Progenitor cell of endocrine pancreas (in vitro differentiated cells): ENCODE measurements around the gene RNF208. TPM values are rescaled to one million over a fixed set of nuclear protein-coding genes. Genes with fewer than 3 reads are reported as not detected.

Experiments used
- DNase-seq: peaks from one replicate; pipeline ENCODE4 v3.0.0; 2021; ENCODE audit warnings: low spot score; ENCODE audit not compliant: unreplicated experiment
- H3K27ac Mint-ChIP-seq: 2 replicates; pipeline ENCODE4 v1.8.0; 2021; ENCODE audit warnings: mild to moderate bottlenecking, moderate library complexity, mixed read lengths
- H3K27me3 Mint-ChIP-seq: 2 replicates; pipeline ENCODE4 v1.8.0; 2021; ENCODE audit warnings: mixed read lengths
- H3K36me3 Mint-ChIP-seq: 2 replicates; pipeline ENCODE4 v1.8.0; 2022; ENCODE audit warnings: mixed read lengths; ENCODE audit not compliant: insufficient read depth
- H3K4me1 Mint-ChIP-seq: 2 replicates; pipeline ENCODE4 v1.8.0; 2021; ENCODE audit warnings: low read depth, mixed read lengths
- H3K4me3 Mint-ChIP-seq: 2 replicates; pipeline ENCODE4 v1.8.0; 2021; ENCODE audit warnings: low read depth, mild to moderate bottlenecking, moderate library complexity, mixed read lengths
- H3K9me3 Mint-ChIP-seq: 2 replicates; pipeline ENCODE4 v1.8.0; 2021; ENCODE audit warnings: low read depth, mixed read lengths
- CTCF ChIP-seq: fragments of 200-600 bp; sonication (generic); IDR thresholded peaks from one replicate; pipeline ENCODE4 v1.5.0; 2021; ENCODE audit warnings: antibody characterized with exemption, mild to moderate bottlenecking; ENCODE audit not compliant: unreplicated experiment
- total RNA-seq: library from RNA; stranded (reverse); gene quantifications from 2 replicates; pipeline ENCODE4 v1.2.1, GENCODE V29; 2021

RNF208 gene
- total RNA-seq, 1 donor from 2014 or later, result 25.7 TPM

DNA sequence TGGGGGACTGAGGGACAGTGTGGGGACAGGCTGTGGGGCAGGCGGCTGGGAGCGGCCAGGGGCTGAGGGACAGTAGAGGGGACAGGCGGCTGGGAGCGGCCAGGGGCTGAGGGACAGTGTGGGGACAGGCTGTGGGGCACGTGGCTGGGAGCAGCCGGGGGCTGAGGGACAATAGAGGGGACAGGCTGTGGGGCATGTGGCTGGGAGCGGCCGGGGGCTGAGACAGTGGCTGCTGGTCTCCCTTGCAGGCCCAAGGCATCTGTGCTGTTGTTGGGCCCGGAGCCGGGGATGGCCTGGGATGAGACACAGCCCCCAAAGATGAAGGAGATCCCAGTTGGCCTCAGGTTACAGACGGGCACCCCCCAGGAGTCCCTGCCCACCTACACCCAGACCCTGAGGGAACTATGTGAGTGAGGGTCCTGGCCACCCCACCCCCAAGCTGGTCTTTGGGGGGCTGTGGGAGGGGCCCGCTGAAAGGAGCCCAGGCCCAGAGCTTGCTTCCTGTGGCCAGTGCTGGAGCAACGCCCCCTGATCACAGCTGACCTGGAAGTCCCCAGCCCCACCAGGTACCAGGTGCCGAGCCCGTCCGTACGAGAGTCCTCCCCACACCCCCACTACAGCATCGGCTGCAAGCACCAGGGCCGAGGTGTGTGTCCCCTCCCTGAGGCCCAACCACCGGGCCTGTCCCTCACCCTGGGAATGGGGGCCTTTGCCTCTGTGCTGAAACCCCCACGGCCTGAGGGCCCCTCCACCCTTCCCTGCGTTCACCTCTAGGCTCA, 29.6 kb upstream of the RNF208 start:
- DNase-seq, result no peak
- no peaks in the 10 kb centered on the region for H3K9me3 Mint-ChIP-seq
- H3K4me1 Mint-ChIP-seq, result peaks cover 8% of the 10 kb centered on the region

DNA sequence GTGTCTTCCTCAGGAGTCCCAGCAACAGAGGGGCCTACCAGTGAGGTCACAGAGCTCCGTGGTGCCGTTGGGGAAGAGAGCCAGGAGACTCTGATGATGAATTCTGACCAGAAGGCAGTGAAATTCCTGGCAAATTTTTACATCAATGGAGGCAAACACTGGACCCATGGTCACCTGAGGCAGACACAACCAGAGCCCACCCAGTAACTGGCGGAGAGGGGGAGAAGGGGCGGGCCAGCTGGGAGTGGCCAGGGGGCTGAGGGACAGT, 29.1 kb upstream of the RNF208 start, which contains the start of gene STPG3:
TSS of gene STPG3 (plus strand) at position 93 of the 268 bp plus-strand sequence. CDS start at position 94, 1 bp downstream.
- TF ChIP-seq CTCF, result no peak
- no peaks in the 10 kb centered on the region for H3K9me3 Mint-ChIP-seq
- H3K27ac Mint-ChIP-seq, result no peak within 1 kb of the TSS
- no peaks in the 10 kb centered on the region for H3K27me3 Mint-ChIP-seq
- DNase-seq, result no peak
- H3K4me1 Mint-ChIP-seq, result peaks cover 7% of the 10 kb centered on the region
- H3K36me3 Mint-ChIP-seq, result no peaks in the 10 kb centered on the region
- H3K4me3 Mint-ChIP-seq, result no peak within 1 kb of the TSS

More for the DNA sequence above, 29.6 kb upstream of the RNF208 start:
- Mint-ChIP-seq H3K27me3 (no peaks in the 10 kb centered on the region), H3K36me3 (no peaks in the 10 kb centered on the region), H3K4me3 (no peak overlapping the region), H3K27ac (no peak overlapping the region)
- no peak for TF ChIP-seq CTCF

DNA sequence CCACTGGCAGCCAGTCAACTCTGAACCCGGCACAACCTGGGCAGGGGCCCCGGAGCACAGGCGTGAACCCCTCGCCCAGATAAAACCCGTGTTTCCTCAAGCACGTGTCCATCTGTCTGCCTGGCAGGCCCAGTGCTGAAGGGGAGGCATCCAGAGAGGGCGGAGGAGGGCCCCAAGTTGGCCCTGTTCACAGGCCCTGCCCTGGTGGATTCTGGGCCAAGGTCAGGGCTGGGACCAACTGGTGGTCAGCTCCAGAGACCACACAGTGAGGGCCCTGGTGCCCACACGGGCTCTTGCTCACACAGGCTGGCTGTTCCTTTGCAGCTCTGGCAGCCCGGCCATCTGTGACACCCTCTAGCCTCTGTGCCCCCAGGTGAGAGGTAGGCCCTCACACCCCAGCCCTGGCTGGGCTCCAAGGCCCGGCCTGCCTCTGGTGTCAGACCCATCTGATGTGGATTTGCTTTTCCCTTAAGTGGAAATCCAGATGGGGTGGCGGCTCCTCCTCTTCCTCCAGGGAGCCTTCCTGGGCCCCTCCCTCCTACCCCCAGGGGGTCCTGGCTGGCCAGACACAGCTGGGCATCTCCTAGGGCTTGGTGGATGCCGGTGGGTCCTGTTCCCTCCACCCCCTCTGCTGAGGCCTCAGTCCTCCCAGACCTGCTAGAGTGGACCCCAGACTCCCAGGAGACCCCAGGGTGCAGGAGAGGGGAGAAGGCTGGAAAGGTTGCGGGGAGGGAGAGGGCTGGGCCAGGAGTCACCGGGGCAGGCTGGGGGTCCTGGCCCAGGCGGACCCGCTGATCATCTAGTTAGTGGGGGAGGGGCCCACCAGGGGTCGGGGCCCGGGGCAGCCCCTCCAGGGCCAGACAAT, 28.5 kb upstream of the RNF208 start:
- DNase-seq, result no peak
- peaks cover 1% of the 10 kb centered on the region for H3K27me3 Mint-ChIP-seq
- no peak overlapping the region for H3K27ac Mint-ChIP-seq
- peaks cover 5% of the 10 kb centered on the region for H3K4me1 Mint-ChIP-seq
- no peak overlapping the region for H3K4me3 Mint-ChIP-seq
- no peak for TF ChIP-seq CTCF
- H3K36me3 Mint-ChIP-seq, result no peaks in the 10 kb centered on the region
- no peaks in the 10 kb centered on the region for H3K9me3 Mint-ChIP-seq

DNA sequence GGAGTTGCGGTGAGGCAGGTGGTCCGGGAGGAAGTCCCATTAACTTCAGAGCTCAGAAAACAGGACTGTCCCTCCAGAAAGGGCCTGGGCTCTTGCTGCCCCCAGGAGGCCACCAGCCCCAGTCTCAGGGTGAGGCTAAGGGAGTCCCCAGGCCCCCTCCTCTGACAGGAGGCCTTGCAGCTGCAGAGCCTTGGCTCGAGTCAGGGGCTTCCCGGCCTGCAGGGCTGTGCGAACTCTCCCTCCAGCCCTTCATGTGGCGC, 25.8 kb upstream of the RNF208 start:
- no peak overlapping the region for H3K4me3 Mint-ChIP-seq
- TF ChIP-seq CTCF, result no peak
- H3K36me3 Mint-ChIP-seq, result peaks cover 4% of the 10 kb centered on the region
- H3K27me3 Mint-ChIP-seq, result peaks cover 5% of the 10 kb centered on the region
- no peak for DNase-seq
- H3K27ac Mint-ChIP-seq, result no peak overlapping the region
- no peaks in the 10 kb centered on the region for H3K9me3 Mint-ChIP-seq
- peaks cover 4% of the 10 kb centered on the region for H3K4me1 Mint-ChIP-seq

GRCh38 chr9:137247135-137247915, 25.3 kb upstream of the RNF208 start:
- Mint-ChIP-seq H3K9me3 (no peaks in the 10 kb centered on the region), H3K4me1 (peaks cover 10% of the 10 kb centered on the region), H3K27ac (no peak overlapping the region), H3K36me3 (peaks cover 8% of the 10 kb centered on the region), H3K4me3 (no peak overlapping the region), H3K27me3 (peaks cover 5% of the 10 kb centered on the region)
- DNase-seq, result no peak
- TF ChIP-seq CTCF, result no peak
